Measurements from ENCODE around the gene NBEAL1.
"Not testable (repeated sequence)": the region's sequence is repeated elsewhere in the genome, so short reads cannot be mapped to it uniquely, and the experiment has no call there.

- TF ChIP-seq, protein P1, sequence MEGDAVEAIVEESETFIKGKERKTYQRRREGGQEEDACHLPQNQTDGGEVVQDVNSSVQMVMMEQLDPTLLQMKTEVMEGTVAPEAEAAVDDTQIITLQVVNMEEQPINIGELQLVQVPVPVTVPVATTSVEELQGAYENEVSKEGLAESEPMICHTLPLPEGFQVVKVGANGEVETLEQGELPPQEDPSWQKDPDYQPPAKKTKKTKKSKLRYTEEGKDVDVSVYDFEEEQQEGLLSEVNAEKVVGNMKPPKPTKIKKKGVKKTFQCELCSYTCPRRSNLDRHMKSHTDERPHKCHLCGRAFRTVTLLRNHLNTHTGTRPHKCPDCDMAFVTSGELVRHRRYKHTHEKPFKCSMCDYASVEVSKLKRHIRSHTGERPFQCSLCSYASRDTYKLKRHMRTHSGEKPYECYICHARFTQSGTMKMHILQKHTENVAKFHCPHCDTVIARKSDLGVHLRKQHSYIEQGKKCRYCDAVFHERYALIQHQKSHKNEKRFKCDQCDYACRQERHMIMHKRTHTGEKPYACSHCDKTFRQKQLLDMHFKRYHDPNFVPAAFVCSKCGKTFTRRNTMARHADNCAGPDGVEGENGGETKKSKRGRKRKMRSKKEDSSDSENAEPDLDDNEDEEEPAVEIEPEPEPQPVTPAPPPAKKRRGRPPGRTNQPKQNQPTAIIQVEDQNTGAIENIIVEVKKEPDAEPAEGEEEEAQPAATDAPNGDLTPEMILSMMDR (optimal IDR thresholded peaks at IDR 0.05 in 1 of 3, IDR thresholded peaks at IDR 0.05 in 1 of 3, conservative IDR thresholded peaks at IDR 0.05 in 1 of 3; ENCODE audit: extremely low read depth in 1 of 3, insufficient read depth in 2 of 3, low read length in 3 of 3), result not testable (repeated sequence)
- not testable (repeated sequence) for TF ChIP-seq EZH2 (IDR thresholded peaks at IDR 0.05; ENCODE audit: low read length)
Observed at GRCh38 chr2:203102357-203102756, 87.7 kb downstream of the NBEAL1 start.
